T-cell (primary cell): ENCODE results near the gene DSE. TPM values are rescaled to one million over a fixed set of nuclear protein-coding genes. Genes with fewer than 3 reads are reported as not detected.
A peak's percentile ranks its signal among the peaks of the same experiment; 100 is the strongest.

ENCODE experiments used
- ATAC-seq, 4 experiments: fragments of 200-7000 bp in 3 of 4; fragments of 150-1000 bp in 1 of 4; cut with Tn5 transposase; replicated peaks in 1 of 4; 1 replicate in 3 of 4; 2 replicates in 1 of 4; pipeline ENCODE4 v1.10.0; 2021; ENCODE audit warnings: moderate library complexity in 3 of 4, mild to moderate bottlenecking in 2 of 4, moderate number of reproducible peaks in 1 of 4
- CTCF ChIA-PET, 2 donors: fragments of 300-600 bp; sonication (Branson Sonifier 250); formaldehyde crosslinking; loops; one replicate each; lab custom pipeline; 2022; ENCODE audit warnings: antibody characterized with exemption in 2 of 2; lab: Charles Lee
- POLR2A ChIA-PET, 2 donors: fragments of 300-600 bp; sonication (Branson Sonifier 250); formaldehyde crosslinking; loops; one replicate each; lab custom pipeline; 2022; ENCODE audit warnings: antibody characterized with exemption in 2 of 2; lab: Charles Lee
- DNase-seq, 35 experiments: peaks; one replicate each; pipeline versions ENCODE4 v3.0.0 to v3.0.0-alpha.2; 2013 to 2023
- H3K27ac ChIP-seq: one replicate; pipeline ENCODE4 v1.5.1; 2013; ENCODE audit warnings: low read length
- H3K27me3 ChIP-seq, 2 experiments: replicated peaks in 1 of 2; 1 replicate in 1 of 2; 2 replicates in 1 of 2; pipeline versions ENCODE4 v1.6.1 to v1.7.0; 2013; ENCODE audit warnings: low read length in 1 of 2, mixed read lengths in 1 of 2; ENCODE audit not compliant: control insufficient read depth in 2 of 2, insufficient read depth in 2 of 2; ENCODE audit errors: extremely low read depth in 1 of 2
- H3K36me3 ChIP-seq, 2 donors: 1 replicate in 1 of 2; 2 replicates in 1 of 2; pipeline versions ENCODE4 v1.6.1 to v1.7.0; 2013; ENCODE audit warnings: low read length in 1 of 2; ENCODE audit not compliant: control insufficient read depth in 2 of 2, insufficient read depth in 1 of 2; ENCODE audit errors: extremely low read depth in 1 of 2
- H3K4me1 ChIP-seq, 2 experiments: 1 replicate in 1 of 2; 2 replicates in 1 of 2; pipeline versions ENCODE4 v1.6.1 to v1.7.0; 2013; ENCODE audit warnings: low read length in 2 of 2, mixed read lengths in 1 of 2; ENCODE audit not compliant: insufficient read depth in 2 of 2, control insufficient read depth in 1 of 2; ENCODE audit errors: extremely low read depth in 1 of 2
- H3K4me3 ChIP-seq, 2 donors: 1 replicate in 1 of 2; 2 replicates in 1 of 2; pipeline versions ENCODE4 v1.5.1 to v1.7.0; 2013; ENCODE audit warnings: mild to moderate bottlenecking in 2 of 2, low read length in 1 of 2, moderate library complexity in 1 of 2; ENCODE audit not compliant: control insufficient read depth in 1 of 2; ENCODE audit errors: extremely low read depth in 1 of 2
- H3K9me3 ChIP-seq: 2 replicates; pipeline ENCODE4 v1.7.0; 2013
- H3K27ac Mint-ChIP-seq, 2 donors: one replicate each; pipeline ENCODE4 v1.8.0; 2020 to 2021; ENCODE audit warnings: mild to moderate bottlenecking in 2 of 2, mixed read lengths in 2 of 2
- H3K27me3 Mint-ChIP-seq, 2 donors: one replicate each; pipeline ENCODE4 v1.8.0; 2021 to 2022; ENCODE audit warnings: mixed read lengths in 2 of 2
- H3K36me3 Mint-ChIP-seq: one replicate; pipeline ENCODE4 v1.8.0; 2021; ENCODE audit warnings: mixed read lengths
- H3K4me1 Mint-ChIP-seq, 3 donors: one replicate each; pipeline ENCODE4 v1.8.0; 2020 to 2022; ENCODE audit warnings: mixed read lengths in 3 of 3, mild to moderate bottlenecking in 1 of 3
- H3K4me3 Mint-ChIP-seq, 3 donors: one replicate each; pipeline ENCODE4 v1.8.0; 2020 to 2022; ENCODE audit warnings: mild to moderate bottlenecking in 3 of 3, mixed read lengths in 3 of 3, moderate library complexity in 3 of 3
- H3K9me3 Mint-ChIP-seq, 3 donors: one replicate each; pipeline ENCODE4 v1.8.0; 2020 to 2022; ENCODE audit warnings: mixed read lengths in 3 of 3
- WGBS: methylation state at CpG from one replicate; pipeline ENCODE4 v1.1.5; 2013; ENCODE audit warnings: missing lambda C conversion rate; ENCODE audit not compliant: insufficient coverage; 5-methylcytosine and 5-hydroxymethylcytosine counted together
- total RNA-seq, 35 experiments: library from RNA in 6 of 35; stranded (reverse) in 6 of 35; fragments of 120-200 nt in 1 of 35; gene quantifications; one replicate each; pipeline versions ENCODE4 v1.2.1 to v1.2.4 and lab custom pipeline; 2013 to 2026

DSE gene
- total RNA-seq, 5 donors from 2014 or later (not counting 1 experiment from before 2014, with no cell fraction given): 5.9 to 9.3 (median 7.4) TPM

- no peak overlapping the region for H3K27ac Mint-ChIP-seq
These were observed 87.5 kb downstream of the DSE start for GRCh38 chr6:116458264-116458663.

GRCh38 chr6:116459927-116460326, 89.2 kb downstream of the DSE start:
- WGBS: 90% methylated on average over 1 of the region's 4 CpGs
- no peak overlapping the region for H3K27ac Mint-ChIP-seq
- H3K4me1 Mint-ChIP-seq: peaks cover 26 to 32% (median 29%) of the 10 kb centered on the region in 3 donors
- no peak for DNase-seq
- ATAC-seq: no peak
- H3K4me3 ChIP-seq: no peak overlapping the region
- no peaks in the 10 kb centered on the region for H3K36me3 Mint-ChIP-seq
- H3K4me3 Mint-ChIP-seq: no peak overlapping the region
- H3K36me3 ChIP-seq: no peaks in the 10 kb centered on the region
- POLR2A ChIA-PET: no interaction called here
- peaks cover 14% of the 10 kb centered on the region in 2 experiments for H3K4me1 ChIP-seq
- no peaks in the 10 kb centered on the region for H3K9me3 ChIP-seq
- CTCF ChIA-PET: no interaction called here
- H3K9me3 Mint-ChIP-seq: no peaks in the 10 kb centered on the region
- H3K27ac ChIP-seq: no peak overlapping the region
- H3K27me3 Mint-ChIP-seq: peaks cover 0 to 34% of the 10 kb centered on the region in 2 donors
- H3K27me3 ChIP-seq: no peaks in the 10 kb centered on the region

More at GRCh38 chr6:116458264-116458663, 87.5 kb downstream of the DSE start:
- no peak overlapping the region for H3K4me3 Mint-ChIP-seq
- Histone ChIP-seq H3K27me3 (no peaks in the 10 kb centered on the region), H3K27ac (no peak overlapping the region), H3K9me3 (no peaks in the 10 kb centered on the region), H3K36me3 (no peaks in the 10 kb centered on the region), H3K4me3 (no peak overlapping the region), H3K4me1 (peaks cover 7 to 14% of the 10 kb centered on the region in 2 experiments)
- no peaks in the 10 kb centered on the region for H3K36me3 Mint-ChIP-seq
- 85% methylated on average over 8 of the region's 9 CpGs for WGBS
- no peak for DNase-seq
- ChIA-PET CTCF (no interaction called here), POLR2A (no interaction called here)
- peaks cover 0 to 31% of the 10 kb centered on the region in 2 donors for H3K27me3 Mint-ChIP-seq
- peaks cover 20 to 21% (median 20%) of the 10 kb centered on the region in 3 donors for H3K4me1 Mint-ChIP-seq
- ATAC-seq: no peak
- H3K9me3 Mint-ChIP-seq: no peaks in the 10 kb centered on the region

GRCh38 chr6:116461331-116461931, 90.7 kb downstream of the DSE start, which contains the start of gene CALHM6:
TSS of gene CALHM6 (plus strand) at chr6:116461375. CDS start at chr6:116461930, 555 bp downstream.
- H3K36me3 Mint-ChIP-seq: no peaks in the 10 kb centered on the region
- no peaks in the 10 kb centered on the region for H3K9me3 ChIP-seq
- peak within 1 kb of the TSS; percentile 62 for H3K27ac ChIP-seq
- CTCF ChIA-PET: interaction anchor here in 1 of 2 donors (0.6 kb wide), 1 partner anchor 231 kb away, joined by 3 read pairs; no protein-coding TSS in a partner anchor
- H3K9me3 Mint-ChIP-seq: no peaks in the 10 kb centered on the region
- POLR2A ChIA-PET: no interaction called here
- H3K27me3 ChIP-seq: no peaks in the 10 kb centered on the region
- H3K4me3 ChIP-seq: peak within 1 kb of the TSS; percentile 53 to 55
- H3K27ac Mint-ChIP-seq: peak within 1 kb of the TSS; percentile 12 to 69
- H3K4me1 Mint-ChIP-seq: peaks cover 28 to 42% (median 34%) of the 10 kb centered on the region in 3 donors
- DNase-seq (peak in 1 of 35 experiments; percentile 0), ATAC-seq (peak in 1 of 4 experiments; percentile 17)
- H3K4me3 Mint-ChIP-seq: peak within 1 kb of the TSS; percentile 73 to 83 (median 77)
- peaks cover 14 to 16% of the 10 kb centered on the region in 2 experiments for H3K4me1 ChIP-seq
- WGBS: 47% methylated on average over 12 of the region's 13 CpGs
- H3K27me3 Mint-ChIP-seq: peaks cover 0 to 38% of the 10 kb centered on the region in 2 donors
- H3K36me3 ChIP-seq: no peaks in the 10 kb centered on the region

- ChIA-PET CTCF (interaction anchor here in 1 of 2 donors (0.6 to 0.9 kb wide), 2 partner anchors 9 to 232 kb away, joined by 3 to 4 read pairs; no protein-coding TSS in a partner anchor), POLR2A (no interaction called here)
- H3K27ac ChIP-seq: peak overlapping the region; percentile 62
- H3K4me1 Mint-ChIP-seq: peaks cover 29 to 49% (median 39%) of the 10 kb centered on the region in 3 donors
- DNase-seq: peak; percentile 9 to 76 (median 41)
- peak overlapping the region; percentile 53 to 55 for H3K4me3 ChIP-seq
- H3K36me3 Mint-ChIP-seq: no peaks in the 10 kb centered on the region
- peaks cover 0 to 38% of the 10 kb centered on the region in 2 donors for H3K27me3 Mint-ChIP-seq
- H3K4me3 Mint-ChIP-seq: peak overlapping the region; percentile 73 to 83 (median 77)
- peaks cover 14 to 16% of the 10 kb centered on the region in 2 experiments for H3K4me1 ChIP-seq
- H3K9me3 Mint-ChIP-seq: no peaks in the 10 kb centered on the region
- peak overlapping the region; percentile 51 to 69 for H3K27ac Mint-ChIP-seq
- H3K36me3 ChIP-seq: no peaks in the 10 kb centered on the region
- ATAC-seq: peak; percentile 83 to 97 (median 91)
- WGBS: 4% methylated on average over 70 of the region's 84 CpGs
- no peaks in the 10 kb centered on the region for H3K27me3 ChIP-seq
- H3K9me3 ChIP-seq: no peaks in the 10 kb centered on the region
These were observed 91.5 kb downstream of the DSE start for GRCh38 chr6:116461932-116462885.

DNA sequence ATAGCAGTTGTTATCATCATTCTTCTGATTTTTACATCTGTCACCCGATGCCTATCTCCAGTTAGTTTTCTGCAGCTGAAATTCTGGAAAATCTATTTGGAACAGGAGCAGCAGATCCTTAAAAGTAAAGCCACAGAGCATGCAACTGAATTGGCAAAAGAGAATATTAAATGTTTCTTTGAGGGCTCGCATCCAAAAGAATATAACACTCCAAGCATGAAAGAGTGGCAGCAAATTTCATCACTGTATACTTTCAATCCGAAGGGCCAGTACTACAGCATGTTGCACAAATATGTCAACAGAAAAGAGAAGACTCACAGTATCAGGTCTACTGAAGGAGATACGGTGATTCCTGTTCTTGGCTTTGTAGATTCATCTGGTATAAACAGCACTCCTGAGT, 92.6 kb downstream of the DSE start:
- Histone ChIP-seq H3K4me1 (peaks cover 14 to 16% of the 10 kb centered on the region in 2 experiments), H3K9me3 (no peaks in the 10 kb centered on the region), H3K27me3 (no peaks in the 10 kb centered on the region), H3K36me3 (no peaks in the 10 kb centered on the region), H3K27ac (no peak overlapping the region), H3K4me3 (no peak overlapping the region)
- no peak for ATAC-seq
- H3K4me3 Mint-ChIP-seq: peak overlapping the region in 1 of 3 donors; percentile 83
- peaks cover 35 to 56% (median 44%) of the 10 kb centered on the region in 3 donors for H3K4me1 Mint-ChIP-seq
- ChIA-PET CTCF (interaction anchor here (0.6 to 1.4 kb wide), 4 partner anchors 42 to 1168 kb away, joined by 3 to 8 read pairs (median 4); no protein-coding TSS in a partner anchor), POLR2A (interaction anchor here in 1 of 2 donors (0.6 kb wide), 1 partner anchor 127 kb away, joined by 3 read pairs; no protein-coding TSS in a partner anchor)
- no peaks in the 10 kb centered on the region for H3K9me3 Mint-ChIP-seq
- no CpG with 5 or more reads among the region's 4 CpGs for WGBS
- DNase-seq: no peak
- H3K27ac Mint-ChIP-seq: no peak overlapping the region
- H3K36me3 Mint-ChIP-seq: no peaks in the 10 kb centered on the region
- peaks cover 0 to 38% of the 10 kb centered on the region in 2 donors for H3K27me3 Mint-ChIP-seq

- no peaks in the 10 kb centered on the region for H3K36me3 ChIP-seq
- Mint-ChIP-seq H3K27me3 (peaks cover 0 to 34% of the 10 kb centered on the region in 2 donors), H3K36me3 (no peaks in the 10 kb centered on the region), H3K4me3 (peak overlapping the region in 1 of 3 donors; percentile 16), H3K27ac (peak overlapping the region in 1 of 2 donors; percentile 57), H3K4me1 (peaks cover 35 to 56% (median 44%) of the 10 kb centered on the region in 3 donors), H3K9me3 (no peaks in the 10 kb centered on the region)
- H3K9me3 ChIP-seq: no peaks in the 10 kb centered on the region
- H3K4me3 ChIP-seq: no peak overlapping the region
- H3K4me1 ChIP-seq: peaks cover 14 to 16% of the 10 kb centered on the region in 2 experiments
- ChIA-PET POLR2A (interaction anchor here in 1 of 2 donors (0.6 kb wide), 1 partner anchor 50 kb away, joined by 3 read pairs; no protein-coding TSS in a partner anchor), CTCF (no interaction called here)
- WGBS: 22% methylated on average over 1 of the region's 5 CpGs
- DNase-seq (no peak), ATAC-seq (peak in 1 of 4 experiments; percentile 35)
- peak overlapping the region; percentile 17 for H3K27ac ChIP-seq
- no peaks in the 10 kb centered on the region for H3K27me3 ChIP-seq
These were observed 94.5 kb downstream of the DSE start for GRCh38 chr6:116465246-116465645.
